Measurements from ENCODE around the gene CLEC16A.

- no peak for TF ChIP-seq CTCF (IDR thresholded peaks at IDR 0.05)
- no peak for TF ChIP-seq POLR2A (IDR thresholded peaks at IDR 0.05)
- TF ChIP-seq POLR2AphosphoS5 (IDR thresholded peaks at IDR 0.05) = no peak
- TF ChIP-seq EP300 (IDR thresholded peaks at IDR 0.05) = no peak
These were observed 271.7 kb downstream of the CLEC16A start for GRCh38 chr16:11215935-11216556.

Measured in gastroesophageal sphincter (tissue), 3 donors.